ENCODE results near the gene HOXC12. TPM values are rescaled to one million over a fixed set of nuclear protein-coding genes. Genes with fewer than 3 reads are reported as not detected.

HOXC12 gene
- total RNA-seq, 2 experiments from 2014 or later, result not detected

GRCh38 chr12:53968214-53969127 lies 13.8 kb downstream of the HOXC12 start:
- ChIA-PET POLR2A (no interaction called here), CTCF (no interaction called here)

- ChIA-PET POLR2A (no interaction called here), CTCF (no interaction called here)
These were observed 15.0 kb downstream of the HOXC12 start for GRCh38 chr12:53969588-53970259.

GRCh38 chr12:53970451-53970850 lies 15.7 kb downstream of the HOXC12 start:
- POLR2A ChIA-PET, result no interaction called here
- CTCF ChIA-PET, result no interaction called here

- ChIA-PET CTCF (interaction anchor here (1.3 kb wide), 1 partner anchor 43 kb away, joined by 3 read pairs; no protein-coding TSS in a partner anchor), POLR2A (no interaction called here)
These were observed 16.4 kb downstream of the HOXC12 start for GRCh38 chr12:53971129-53971528.

- ChIA-PET CTCF (interaction anchor here (1.3 kb wide), 1 partner anchor 44 kb away, joined by 3 read pairs; no protein-coding TSS in a partner anchor), POLR2A (no interaction called here)
These were observed 17.0 kb downstream of the HOXC12 start for GRCh38 chr12:53971686-53972085.

- POLR2A ChIA-PET, result no interaction called here
- CTCF ChIA-PET, result interaction anchor here (0.8 to 1.3 kb wide), 3 partner anchors 14 to 60 kb away, joined by 3 to 6 read pairs (median 4); no protein-coding TSS in a partner anchor
These were observed 17.5 kb downstream of the HOXC12 start for GRCh38 chr12:53972152-53972702.

- CTCF ChIA-PET, result interaction anchor here (0.8 to 1.0 kb wide), 2 partner anchors 13 to 60 kb away, joined by 4 to 6 read pairs; no protein-coding TSS in a partner anchor
- POLR2A ChIA-PET, result no interaction called here
These were observed 18.1 kb downstream of the HOXC12 start, which contains the start of gene HOXC11 for GRCh38 chr12:53972722-53973235. HOXC11 (plus strand) TSS chr12:53973126; CDS start chr12:53973242, 116 bp downstream.

- POLR2A ChIA-PET, result no interaction called here
These were observed 18.7 kb downstream of the HOXC12 start for GRCh38 chr12:53973236-53974042.

GRCh38 chr12:53974084-53975063 lies 19.7 kb downstream of the HOXC12 start, which contains the start of gene HOTAIR:
HOTAIR (minus strand) TSS chr12:53974954.
- POLR2A ChIA-PET, result no interaction called here
- CTCF ChIA-PET, result interaction anchor here (0.6 kb wide), 1 partner anchor 168 kb away, joined by 4 read pairs; no protein-coding TSS in a partner anchor

More at GRCh38 chr12:53973236-53974042, 18.7 kb downstream of the HOXC12 start:
- CTCF ChIA-PET, result no interaction called here

- ChIA-PET POLR2A (no interaction called here), CTCF (interaction anchor here (0.6 to 1.2 kb wide), 2 partner anchors 31 to 168 kb away, joined by 3 to 4 read pairs; no protein-coding TSS in a partner anchor)
These were observed 20.4 kb downstream of the HOXC12 start for GRCh38 chr12:53975064-53975471.

- CTCF ChIA-PET, result interaction anchor here (0.6 to 1.2 kb wide), 2 partner anchors 30 to 169 kb away, joined by 3 to 4 read pairs; no protein-coding TSS in a partner anchor
- POLR2A ChIA-PET, result interaction anchor here (0.6 kb wide), 1 partner anchor 216 kb away, joined by 4 read pairs; no protein-coding TSS in a partner anchor
These were observed 20.9 kb downstream of the HOXC12 start for GRCh38 chr12:53975479-53976152.

- ChIA-PET POLR2A (interaction anchor here (0.6 kb wide), 1 partner anchor 215 kb away, joined by 4 read pairs; no protein-coding TSS in a partner anchor), CTCF (interaction anchor here (1.2 kb wide), 1 partner anchor 29 kb away, joined by 3 read pairs; no protein-coding TSS in a partner anchor)
These were observed 21.6 kb downstream of the HOXC12 start for GRCh38 chr12:53976172-53976822.

- CTCF ChIA-PET, result no interaction called here
These were observed 22.3 kb downstream of the HOXC12 start for GRCh38 chr12:53976823-53977595.

GRCh38 chr12:53977596-53978445 lies 23.1 kb downstream of the HOXC12 start:
- ChIA-PET CTCF (interaction anchor here (0.6 kb wide), 1 partner anchor 224 kb away, joined by 3 read pairs; no protein-coding TSS in a partner anchor), POLR2A (no interaction called here)

More at GRCh38 chr12:53976823-53977595, 22.3 kb downstream of the HOXC12 start:
- POLR2A ChIA-PET, result no interaction called here

Measured in activated CD8-positive, alpha-beta memory T cell treated with anti-CD3 and anti-CD28 coated beads for 36 hours (primary cell).